GM18507 (cell line): Measurements from ENCODE around the gene ACTRT2.

ENCODE experiments used
- DNase-seq: peaks from one replicate; pipeline ENCODE4 v3.0.0; 2011; ENCODE audit warnings: low read depth; ENCODE audit not compliant: insufficient read length; ENCODE audit errors: extremely low spot score
- FAIRE-seq: peaks from 2 replicates; lab custom pipeline; 2011; peaks lifted over from hg19 to GRCh38; lab: Jason Lieb, UNC

The ACTRT2 gene

DNA sequence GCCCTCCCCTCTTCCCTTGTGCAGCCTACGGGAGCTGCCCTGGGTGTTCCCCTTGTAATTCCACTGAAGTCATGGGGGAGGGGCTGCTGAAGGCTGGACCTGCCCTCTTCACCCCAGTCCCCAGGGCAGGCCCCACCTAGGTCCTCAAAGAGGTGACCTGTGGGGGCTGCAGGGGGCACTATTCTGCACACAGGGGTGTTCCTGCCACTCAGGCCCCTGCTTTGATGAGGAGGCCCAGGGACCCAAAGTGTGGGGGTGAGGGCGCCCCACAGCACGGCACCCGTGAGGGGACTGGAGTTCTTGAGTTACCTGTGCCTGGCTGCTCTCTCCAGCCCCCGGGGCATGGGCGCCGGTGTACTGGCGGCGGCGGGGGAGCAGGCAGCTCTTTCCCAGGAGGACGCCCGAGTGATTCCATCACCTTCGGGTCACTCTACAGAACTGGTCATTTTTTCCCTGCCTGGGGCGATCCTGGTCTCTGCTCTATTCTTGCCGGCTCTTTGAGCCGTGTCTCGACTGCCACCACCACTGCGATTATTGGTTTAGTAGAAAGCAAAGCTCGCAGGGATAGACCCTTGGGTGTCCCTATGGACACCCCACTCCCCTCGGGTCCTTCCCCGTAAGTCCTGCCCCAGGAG, 40.8 kb downstream of the ACTRT2 start:
- FAIRE-seq (no peak), DNase-seq (no peak)

DNA sequence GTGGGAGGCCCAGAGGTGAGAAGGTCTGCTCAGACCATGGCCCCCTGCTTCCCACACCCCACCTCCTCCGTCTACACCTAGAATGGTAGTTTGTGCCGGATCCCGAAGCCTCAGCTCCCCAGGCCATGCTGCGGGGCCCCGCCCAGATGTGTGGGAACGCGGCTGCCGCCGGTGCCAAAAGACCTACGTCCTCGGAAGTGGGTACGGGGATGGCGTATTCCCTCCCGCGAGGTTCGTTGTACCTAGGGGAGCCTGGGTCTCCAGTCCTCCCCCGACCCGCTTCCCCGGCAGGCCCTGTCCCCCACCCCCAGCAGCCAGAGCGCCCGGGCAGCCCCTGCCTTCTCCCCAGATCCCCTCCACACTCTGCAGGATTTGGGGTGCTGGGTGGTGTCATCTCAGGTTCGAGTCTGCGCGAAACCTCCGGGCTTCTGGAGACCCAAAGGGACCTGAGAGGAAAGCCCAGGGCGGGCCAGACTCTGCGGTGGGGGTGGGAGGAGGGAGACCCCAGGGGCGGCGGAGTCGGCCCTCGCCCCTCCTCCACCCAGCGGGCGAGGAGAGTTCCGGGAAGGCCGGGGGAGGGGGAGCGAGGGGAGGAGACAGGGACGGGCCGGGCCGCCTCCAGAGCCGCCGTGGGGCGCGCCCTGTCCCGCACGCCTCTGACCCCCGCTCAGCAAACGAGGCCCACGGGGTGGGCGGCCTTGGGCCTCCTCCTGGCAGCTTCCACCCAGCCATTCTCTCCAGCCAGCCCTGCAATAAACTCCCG, 41.5 kb downstream of the ACTRT2 start:
- FAIRE-seq (no peak), DNase-seq (no peak)

DNA sequence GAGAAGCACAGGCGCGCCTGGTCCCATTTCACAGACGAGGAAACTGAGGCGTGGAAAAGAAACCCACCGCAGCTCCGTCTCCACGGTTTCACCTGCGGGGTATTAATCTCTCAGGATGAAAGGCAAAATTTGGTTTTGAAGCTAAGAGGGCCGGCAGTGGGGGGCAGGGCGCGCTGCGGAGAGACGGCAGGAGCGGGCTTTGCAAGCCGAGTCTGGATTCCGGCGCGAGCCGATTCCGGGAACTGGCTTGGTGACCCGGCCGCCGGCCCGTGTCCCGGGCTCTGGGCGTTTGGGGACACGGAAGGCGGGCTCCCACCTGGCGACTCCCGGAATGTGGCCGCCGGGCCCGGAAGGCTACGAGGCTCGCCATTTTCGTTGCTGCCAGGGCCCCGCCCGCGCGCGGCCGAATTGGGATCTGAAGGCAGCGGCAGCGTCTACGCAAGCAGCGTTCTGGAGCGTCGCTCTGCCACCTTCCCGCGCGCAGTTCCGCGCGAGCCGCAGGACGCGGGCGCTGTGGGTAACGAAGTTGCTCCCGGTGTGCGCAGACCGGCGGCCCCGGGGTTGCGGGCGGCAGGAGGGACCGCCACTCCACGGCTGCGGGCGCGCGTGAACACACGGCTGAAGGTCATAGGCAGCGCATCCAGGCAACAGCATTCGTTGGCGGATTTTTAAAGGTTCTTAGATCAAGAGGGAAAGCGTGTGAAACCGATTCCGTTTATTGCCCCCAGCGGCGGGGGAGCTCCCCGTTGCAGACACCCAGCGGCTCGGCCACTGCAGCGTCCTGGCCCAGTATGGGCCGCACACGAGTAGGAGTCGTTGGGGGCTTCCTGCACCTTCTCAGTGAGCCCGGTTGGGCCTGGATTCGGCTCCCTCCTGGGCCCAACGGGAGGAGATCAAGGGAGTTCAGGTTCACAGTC, 42.4 kb downstream of the ACTRT2 start:
- FAIRE-seq (no peak), DNase-seq (no peak)

DNA sequence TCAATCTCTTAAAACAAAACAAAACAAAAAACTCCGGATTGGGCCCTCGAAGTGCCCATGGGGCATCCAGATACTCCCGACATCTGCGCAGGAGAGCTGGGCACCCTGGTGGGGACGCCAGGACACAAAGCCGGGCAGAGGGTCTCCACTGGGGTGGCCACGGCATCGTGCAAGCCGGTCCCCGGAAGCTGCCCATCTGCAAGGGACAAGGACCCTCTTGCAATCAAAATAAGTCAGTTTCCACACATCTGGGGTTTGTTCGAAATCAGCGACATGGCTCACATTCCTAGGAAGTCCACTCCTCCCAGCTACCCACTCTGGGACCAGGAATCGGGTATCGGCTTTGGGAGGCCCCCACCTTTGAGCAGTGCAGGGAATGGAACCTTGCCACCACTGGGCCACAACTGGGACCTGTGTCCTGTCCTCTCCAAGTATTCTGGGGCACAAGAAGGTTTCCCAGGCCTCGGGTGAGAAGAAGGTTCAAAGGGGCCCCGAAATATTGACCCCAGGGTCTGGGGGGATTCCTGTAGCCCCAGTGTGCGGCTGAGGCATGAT, 43.1 kb downstream of the ACTRT2 start:
- DNase-seq (no peak), FAIRE-seq (no peak)

DNA sequence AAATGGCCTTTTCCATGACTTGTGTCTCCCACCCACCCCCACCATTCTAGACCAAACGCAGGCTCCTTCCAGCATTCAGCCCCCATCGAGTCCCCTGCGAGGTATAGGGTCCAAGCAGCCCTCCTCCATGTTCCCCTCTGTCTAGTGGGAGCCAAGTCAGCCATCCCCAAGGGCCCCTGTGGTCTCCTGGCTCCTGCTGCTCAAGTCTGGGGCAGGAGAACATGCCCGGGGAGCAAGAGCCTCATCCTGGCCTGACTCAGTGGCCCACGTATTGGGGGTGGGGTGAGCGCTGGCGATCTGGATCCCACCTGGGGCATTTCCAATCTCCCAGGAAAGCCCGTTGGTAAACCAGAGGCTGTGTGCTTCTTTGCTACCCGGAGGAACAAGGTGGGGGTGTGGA, 43.6 kb downstream of the ACTRT2 start:
- DNase-seq (no peak), FAIRE-seq (no peak)

DNA sequence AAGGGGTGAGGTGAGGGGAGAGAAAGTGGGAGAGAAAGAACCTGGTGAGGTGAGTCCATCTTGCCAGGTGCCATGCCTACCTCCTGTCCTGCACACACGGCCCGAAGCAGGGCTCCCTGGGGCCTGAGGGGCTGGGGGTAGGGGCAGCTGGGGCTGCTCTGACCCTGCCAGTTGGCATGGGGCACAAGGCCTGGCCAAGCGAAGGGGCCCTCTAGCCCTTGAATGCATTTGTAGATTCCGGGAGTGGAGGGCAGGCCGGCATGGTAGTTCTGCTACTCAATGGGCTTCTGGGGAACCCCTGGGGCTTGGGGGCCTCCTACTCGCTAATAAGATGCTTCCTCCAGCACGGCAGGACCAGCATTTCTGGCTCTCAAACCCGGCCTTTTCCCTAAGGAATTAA, 44.1 kb downstream of the ACTRT2 start:
- DNase-seq (no peak), FAIRE-seq (no peak)

DNA sequence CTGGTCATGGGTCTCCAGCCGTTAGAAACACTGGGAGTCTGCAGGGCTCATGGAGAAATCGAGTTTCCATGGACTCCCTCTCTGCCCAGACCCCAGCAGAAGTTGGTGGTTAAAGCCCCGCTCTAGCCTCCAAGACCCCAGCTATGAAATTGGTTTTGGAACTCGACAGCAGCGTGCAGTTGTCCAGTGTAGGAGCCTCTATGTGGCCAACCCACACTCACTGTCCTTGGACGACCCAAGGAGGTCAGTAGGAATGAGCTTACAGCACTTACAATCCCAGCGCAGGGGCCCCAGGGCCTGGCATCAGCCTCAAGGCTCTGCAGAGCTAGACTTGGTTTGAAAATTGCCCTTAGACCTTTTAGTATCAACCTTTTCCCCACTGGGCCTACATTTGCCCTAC, 44.5 kb downstream of the ACTRT2 start:
- no peak for DNase-seq
- FAIRE-seq = no peak

DNA sequence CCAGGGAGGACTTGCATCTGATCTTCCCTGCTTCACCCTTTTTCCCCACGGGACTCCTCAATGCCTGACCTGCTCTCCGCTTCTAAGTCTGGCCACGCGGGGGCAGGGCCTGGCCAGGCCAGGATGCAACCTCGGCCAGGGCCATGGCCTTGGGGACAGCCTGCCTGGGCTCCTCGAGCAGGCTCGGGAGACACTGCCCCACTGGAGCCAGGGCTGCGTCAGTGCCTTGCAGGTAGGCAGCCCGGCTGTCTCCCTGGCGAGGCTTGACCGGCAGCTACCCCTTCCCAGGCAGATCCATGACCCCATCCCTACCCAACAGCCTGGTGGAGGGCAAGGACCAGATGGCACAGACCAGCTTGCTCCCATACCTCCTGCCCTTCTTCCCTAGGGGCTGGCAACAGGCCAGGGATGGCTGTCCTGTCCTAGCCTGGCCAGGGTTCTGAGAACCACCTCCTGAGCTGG, 45.0 kb downstream of the ACTRT2 start:
- FAIRE-seq (no peak), DNase-seq (no peak)

DNA sequence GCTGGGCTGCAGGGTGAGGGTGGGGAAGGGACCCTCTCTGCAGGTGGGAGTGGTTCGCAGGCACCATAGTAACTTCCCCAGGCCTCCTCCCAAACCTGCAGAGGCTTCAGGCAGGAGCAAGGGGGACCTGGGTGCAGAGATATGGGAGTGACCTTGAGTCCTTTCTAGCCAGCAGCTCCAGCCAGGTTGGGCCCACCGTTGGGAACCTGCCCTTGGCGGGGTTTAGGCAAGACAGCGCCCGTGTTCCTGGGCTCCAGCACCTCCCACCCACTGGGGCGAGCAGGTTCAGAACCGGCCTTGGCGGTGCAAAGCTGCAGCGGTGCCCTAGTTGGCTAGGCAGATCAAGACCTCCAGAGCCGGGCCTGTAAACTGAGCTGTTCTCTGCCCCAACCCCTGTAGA, 45.6 kb downstream of the ACTRT2 start:
- no peak for FAIRE-seq

DNA sequence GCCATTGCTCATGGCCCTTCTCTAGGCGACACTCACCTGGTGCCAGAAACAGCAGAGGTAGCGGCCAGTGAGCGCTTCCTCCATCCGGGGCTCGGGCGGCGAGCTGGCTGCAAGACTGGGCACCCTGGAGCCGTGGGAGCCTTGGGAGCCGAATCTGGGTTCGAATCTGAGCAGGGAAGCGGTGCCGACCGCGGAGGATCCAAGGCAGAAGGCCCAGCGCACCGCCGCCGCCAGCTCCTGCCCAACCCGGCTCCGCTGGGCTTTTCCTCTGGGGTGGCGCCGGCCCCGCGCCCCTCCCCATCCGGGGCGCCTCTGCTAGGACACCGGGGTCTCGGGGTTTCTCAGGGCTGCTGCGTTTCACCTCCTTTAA, 46.0 kb downstream of the ACTRT2 start:
- no peak for DNase-seq
- no peak for FAIRE-seq

More for the DNA sequence above, 45.6 kb downstream of the ACTRT2 start:
- DNase-seq = no peak

DNA sequence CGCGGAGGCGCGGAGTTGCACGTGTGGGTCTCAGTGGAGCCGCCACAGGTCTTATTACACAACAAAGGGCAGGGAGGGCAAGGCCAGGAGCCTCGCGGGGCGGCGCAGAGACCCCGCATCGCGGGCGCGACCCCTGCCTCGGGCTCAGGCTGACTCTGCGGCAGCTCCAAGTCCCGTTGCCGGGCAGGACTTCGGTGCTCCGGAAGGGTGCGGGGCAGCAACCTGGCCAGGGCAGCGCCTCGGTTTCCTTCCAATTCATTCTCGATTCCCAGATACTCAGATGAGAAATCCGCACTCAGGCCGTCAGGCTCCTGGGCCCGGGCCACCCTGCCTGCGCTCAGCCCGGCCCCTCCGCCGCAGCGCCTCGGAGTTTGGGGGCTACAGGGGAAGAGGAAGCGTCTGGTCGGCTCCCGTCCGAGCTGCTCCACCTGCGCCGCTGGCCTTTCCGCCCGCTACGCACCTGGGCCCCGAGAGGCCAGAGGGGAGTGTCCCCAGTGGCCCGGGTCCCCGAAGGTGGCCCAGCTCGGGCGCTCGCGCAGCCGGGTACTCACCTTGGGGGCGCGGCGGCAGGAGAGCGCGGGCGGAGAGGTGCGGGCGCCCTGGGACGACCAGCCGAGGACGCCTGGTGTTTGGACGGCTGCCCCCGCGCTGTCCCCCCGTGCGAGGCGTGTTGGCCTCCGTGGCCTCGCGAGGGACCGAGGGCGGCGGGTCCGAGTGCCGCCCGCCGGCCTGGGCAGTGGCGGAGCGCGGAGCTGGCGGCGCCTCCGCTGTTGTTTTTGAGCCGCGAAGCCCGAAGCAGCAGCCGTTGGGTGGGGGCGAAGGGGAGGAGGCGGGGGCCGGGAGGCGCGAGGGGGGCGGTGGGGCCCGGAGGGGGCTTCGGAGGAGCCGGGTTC, 46.6 kb downstream of the ACTRT2 start:
- no peak for FAIRE-seq
- DNase-seq = no peak

DNA sequence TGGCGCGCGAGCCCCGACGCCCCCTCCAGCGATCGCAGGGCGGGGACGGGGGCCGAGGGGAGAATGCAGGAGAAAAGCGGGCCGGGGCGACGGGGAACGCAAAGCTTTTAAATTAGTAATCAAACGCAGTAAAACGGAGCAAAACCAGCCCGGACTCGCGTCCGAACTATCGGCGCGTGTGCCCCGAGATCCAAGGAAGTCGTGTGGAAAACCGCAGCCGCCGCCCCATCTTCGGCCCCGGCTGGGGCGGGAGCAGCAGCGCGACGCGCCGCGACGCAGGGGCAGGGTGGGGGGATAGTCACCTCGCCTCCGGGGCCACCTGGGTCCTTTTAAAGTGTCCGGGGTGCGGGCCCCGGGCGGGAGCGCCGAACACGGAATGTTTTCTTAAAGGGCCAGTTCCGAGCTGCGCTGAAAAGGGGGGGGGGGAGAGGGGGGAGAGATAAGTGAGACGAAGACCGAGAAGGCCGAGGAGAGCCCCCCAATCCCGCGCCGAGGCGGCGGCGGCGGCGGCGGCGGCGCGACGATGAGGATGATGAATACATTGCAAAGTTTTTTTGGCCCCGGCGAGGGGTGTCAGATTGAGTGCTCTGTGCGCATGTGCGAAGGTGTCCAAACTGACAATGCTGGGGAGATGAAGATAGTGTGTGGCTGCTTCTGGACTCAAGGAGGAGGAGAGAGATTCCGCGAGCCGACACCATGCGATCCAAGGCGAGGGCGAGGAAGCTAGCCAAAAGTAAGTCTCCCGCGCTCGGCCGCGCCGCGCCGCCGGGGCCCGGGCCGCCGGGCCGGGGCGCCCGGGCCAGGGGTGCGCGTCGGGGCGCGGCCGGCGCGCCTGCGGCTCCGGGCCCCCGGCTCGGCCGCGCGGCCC, 47.5 kb downstream of the ACTRT2 start, which contains the start of gene PRDM16:
Gene PRDM16 (plus strand): TSS at position 640 of the 868 bp plus-strand sequence. CDS start 57 bp downstream, at position 697.
- DNase-seq (no peak), FAIRE-seq (no peak)

DNA sequence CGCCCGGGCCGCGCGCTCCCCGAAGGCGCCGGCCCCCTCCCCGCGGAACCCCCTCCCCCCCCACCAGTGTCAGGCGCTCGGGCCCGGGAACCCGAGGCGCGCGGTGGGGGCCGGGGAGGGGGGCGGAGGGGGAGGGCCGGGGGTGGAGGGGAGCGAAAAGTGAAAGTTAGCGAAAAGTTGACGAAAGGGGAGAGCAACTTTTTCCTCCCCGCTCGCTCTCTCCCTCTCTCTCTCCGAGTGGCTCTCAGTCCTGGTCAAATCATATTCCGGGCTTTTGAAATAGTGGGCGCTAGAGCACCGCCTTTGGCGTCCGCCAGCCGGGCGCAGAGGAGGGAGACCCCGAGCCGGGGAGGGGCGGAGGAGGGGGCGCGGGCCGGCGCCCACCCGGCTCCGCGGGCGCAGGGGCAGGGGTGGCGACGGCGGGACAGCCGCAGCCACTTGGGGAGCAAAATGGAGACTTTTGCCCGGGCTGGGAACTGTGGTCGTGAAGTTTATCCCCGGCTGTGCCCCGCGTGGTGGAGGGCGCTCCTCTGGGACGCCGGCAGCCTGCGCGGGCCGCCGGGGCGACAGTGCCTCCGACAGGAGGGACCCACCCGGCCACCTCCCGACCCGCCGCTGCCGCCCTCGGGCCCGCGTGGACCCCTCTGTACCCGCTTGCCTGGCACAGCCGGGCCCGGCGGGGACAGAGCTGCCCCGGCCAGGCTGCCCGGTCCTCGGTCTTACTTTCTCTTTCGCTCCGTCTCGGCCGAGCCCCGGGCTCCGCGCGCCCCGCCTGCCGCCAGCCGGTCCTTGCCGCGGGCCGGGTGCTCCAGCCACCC, 48.4 kb downstream of the ACTRT2 start:
- FAIRE-seq = no peak
- no peak for DNase-seq

DNA sequence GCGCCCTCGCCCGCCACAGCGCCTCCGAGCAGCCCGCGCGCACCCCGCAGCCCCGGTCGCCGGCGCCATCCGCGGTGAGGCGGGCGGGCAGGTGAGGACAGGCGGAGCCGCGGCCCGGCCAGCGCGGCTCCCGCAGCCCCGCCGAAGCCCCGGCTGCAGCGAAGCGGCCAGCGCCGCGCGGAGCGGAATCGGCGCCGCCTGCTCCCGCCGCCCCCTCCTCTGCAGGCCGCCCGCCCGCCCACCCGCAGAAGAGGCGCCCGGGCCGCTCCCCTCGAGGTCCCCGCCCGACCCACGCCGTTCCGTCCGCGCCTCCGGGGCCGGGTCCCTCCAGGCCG, 49.0 kb downstream of the ACTRT2 start:
- FAIRE-seq (no peak), DNase-seq (no peak)

DNA sequence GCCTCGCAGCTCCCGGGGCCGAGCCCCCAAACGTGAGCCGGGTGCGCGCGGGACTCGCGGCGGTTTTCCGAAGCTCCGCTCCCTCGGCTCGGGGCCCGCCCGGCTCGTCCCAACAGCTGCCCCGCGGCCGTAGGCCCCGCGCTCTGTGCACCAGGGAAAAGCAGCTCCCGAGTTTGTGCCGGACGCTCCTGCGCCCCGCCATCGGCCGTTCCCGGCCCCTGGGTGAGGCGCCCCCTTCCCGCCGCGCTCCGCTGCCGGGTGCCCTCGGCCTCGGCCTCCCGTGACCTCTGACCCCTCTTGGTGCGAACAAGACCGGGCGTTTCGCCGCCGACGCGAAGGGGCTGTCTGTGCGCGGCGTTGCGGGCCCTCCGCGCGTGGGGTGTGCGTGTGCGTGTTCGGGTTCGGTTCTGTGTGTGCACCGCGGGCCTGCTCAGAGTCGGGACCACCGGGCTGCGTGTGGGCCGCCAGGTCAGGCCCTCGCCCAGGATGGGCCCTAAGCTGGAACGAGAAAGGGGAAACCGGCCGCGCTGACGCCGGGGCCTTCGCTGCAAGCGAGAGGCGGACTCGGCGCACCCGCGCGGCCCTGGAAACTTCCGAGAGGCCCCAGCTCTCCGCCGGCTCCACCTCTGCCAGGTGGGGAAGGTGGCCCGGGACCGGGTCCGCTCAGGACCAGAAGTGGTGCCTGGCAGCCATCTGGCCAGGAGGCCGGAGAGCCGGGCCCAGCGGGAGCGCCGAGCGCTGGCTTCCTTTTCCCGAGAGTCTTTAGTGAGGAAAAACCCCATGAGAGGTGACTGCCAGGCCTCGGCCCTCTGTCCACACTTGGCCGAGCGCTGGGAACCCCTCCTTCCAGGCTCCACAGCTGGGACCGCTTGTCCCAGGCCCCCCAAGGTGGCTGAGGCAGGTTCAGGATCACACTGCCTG, 49.6 kb downstream of the ACTRT2 start:
- FAIRE-seq = no peak
- DNase-seq = no peak
